ENCODE measurements around the gene GPR161. TPM values are rescaled to one million over a fixed set of nuclear protein-coding genes. Genes with fewer than 3 reads are reported as not detected.
"Not testable (repeated sequence)": the region's sequence is repeated elsewhere in the genome, so short reads cannot be mapped to it uniquely, and the experiment has no call there.

Gene GPR161
- total RNA-seq, 1 experiment from 2014 or later: 1.2 TPM

- no peak for DNase-seq
- H3K79me2 ChIP-seq (ENCODE audit: low read length): no peaks in the 10 kb centered on the region
- H2AFZ ChIP-seq (ENCODE audit: low read length): no peak overlapping the region
- H4K20me1 ChIP-seq (ENCODE audit: insufficient read depth, low read depth, low read length): no peaks in the 10 kb centered on the region
- no peaks in the 10 kb centered on the region for H3K9me2 ChIP-seq (replicated peaks; ENCODE audit: insufficient read depth, low read length)
- H3K4me1 ChIP-seq (ENCODE audit: low read length): no peaks in the 10 kb centered on the region
- peaks cover 14% of the 10 kb centered on the region; the same call in 1 of the 2 replicates for H3K36me3 ChIP-seq (ENCODE audit: insufficient read depth, low read length)
- no peaks in the 10 kb centered on the region for H3K27me3 ChIP-seq (ENCODE audit: low read length)
- no peaks in the 10 kb centered on the region for H3K9me3 ChIP-seq (ENCODE audit: low read length)
- H3K9ac ChIP-seq (ENCODE audit: low read length): no peak overlapping the region
- H3K4me3 ChIP-seq (ENCODE audit: low read length): no peak overlapping the region
- no peak overlapping the region for H3K4me2 ChIP-seq (ENCODE audit: low read depth, low read length, poor library complexity, severe bottlenecking)
- H3K27ac ChIP-seq (ENCODE audit: low read length): no peak overlapping the region
These were observed 57.0 kb downstream of the GPR161 start for GRCh38 chr1:168079761-168080160.

GRCh38 chr1:168069384-168069783 is 67.3 kb downstream of the GPR161 start:
- no peaks in the 10 kb centered on the region for H4K20me1 ChIP-seq (ENCODE audit: insufficient read depth, low read depth, low read length)
- H3K4me2 ChIP-seq (ENCODE audit: low read depth, low read length, poor library complexity, severe bottlenecking): no peak overlapping the region
- H3K4me1 ChIP-seq (ENCODE audit: low read length): no peaks in the 10 kb centered on the region
- no peak overlapping the region for H2AFZ ChIP-seq (ENCODE audit: low read length)
- H3K36me3 ChIP-seq (ENCODE audit: insufficient read depth, low read length): peaks cover 53% of the 10 kb centered on the region
- no peaks in the 10 kb centered on the region for H3K9me2 ChIP-seq (replicated peaks; ENCODE audit: insufficient read depth, low read length)
- H3K9ac ChIP-seq (ENCODE audit: low read length): no peak overlapping the region
- no peaks in the 10 kb centered on the region for H3K9me3 ChIP-seq (ENCODE audit: low read length)
- no peak overlapping the region for H3K4me3 ChIP-seq (ENCODE audit: low read length)
- H3K27me3 ChIP-seq (ENCODE audit: low read length): no peaks in the 10 kb centered on the region
- H3K79me2 ChIP-seq (ENCODE audit: low read length): no peaks in the 10 kb centered on the region
- H3K27ac ChIP-seq (ENCODE audit: low read length): no peak overlapping the region
- DNase-seq: no peak

GRCh38 chr1:168065506-168065905 is 71.2 kb downstream of the GPR161 start:
- H3K36me3 ChIP-seq (ENCODE audit: insufficient read depth, low read length): peaks cover 48% of the 10 kb centered on the region
- H3K27me3 ChIP-seq (ENCODE audit: low read length): no peaks in the 10 kb centered on the region
- no peak overlapping the region for H3K27ac ChIP-seq (ENCODE audit: low read length)
- H4K20me1 ChIP-seq (ENCODE audit: insufficient read depth, low read depth, low read length): no peaks in the 10 kb centered on the region
- H3K9me3 ChIP-seq (ENCODE audit: low read length): no peaks in the 10 kb centered on the region
- no peaks in the 10 kb centered on the region for H3K4me1 ChIP-seq (ENCODE audit: low read length)
- no peaks in the 10 kb centered on the region for H3K9me2 ChIP-seq (replicated peaks; ENCODE audit: insufficient read depth, low read length)
- H3K4me2 ChIP-seq (ENCODE audit: low read depth, low read length, poor library complexity, severe bottlenecking): no peak overlapping the region
- H2AFZ ChIP-seq (ENCODE audit: low read length): no peak overlapping the region
- H3K9ac ChIP-seq (ENCODE audit: low read length): no peak overlapping the region
- DNase-seq: no peak
- no peak overlapping the region for H3K4me3 ChIP-seq (ENCODE audit: low read length)
- peaks cover 3% of the 10 kb centered on the region; the same call in 1 of the 2 replicates for H3K79me2 ChIP-seq (ENCODE audit: low read length)

- no peak overlapping the region for H3K4me3 ChIP-seq (ENCODE audit: low read length)
These were observed 72.5 kb downstream of the GPR161 start for GRCh38 chr1:168064216-168064615.

GRCh38 chr1:168057921-168058320 is 78.8 kb downstream of the GPR161 start:
- DNase-seq: no peak
- Histone ChIP-seq H3K36me3 (ENCODE audit: insufficient read depth, low read length) (peaks cover 6% of the 10 kb centered on the region; the same call in 1 of the 2 replicates), H3K4me1 (ENCODE audit: low read length) (no peaks in the 10 kb centered on the region), H2AFZ (ENCODE audit: low read length) (no peak overlapping the region), H3K9ac (ENCODE audit: low read length) (no peak overlapping the region), H3K27me3 (ENCODE audit: low read length) (no peaks in the 10 kb centered on the region), H3K4me3 (ENCODE audit: low read length) (no peak overlapping the region), H3K9me2 (replicated peaks; ENCODE audit: insufficient read depth, low read length) (no peaks in the 10 kb centered on the region), H3K27ac (ENCODE audit: low read length) (no peak overlapping the region), H3K9me3 (ENCODE audit: low read length) (no peaks in the 10 kb centered on the region), H4K20me1 (ENCODE audit: insufficient read depth, low read depth, low read length) (no peaks in the 10 kb centered on the region), H3K79me2 (ENCODE audit: low read length) (peaks cover 35% of the 10 kb centered on the region), H3K4me2 (ENCODE audit: low read depth, low read length, poor library complexity, severe bottlenecking) (no peak overlapping the region)

More at GRCh38 chr1:168064216-168064615, 72.5 kb downstream of the GPR161 start:
- no peak overlapping the region for H3K4me2 ChIP-seq (ENCODE audit: low read depth, low read length, poor library complexity, severe bottlenecking)
- DNase-seq: no peak
- H4K20me1 ChIP-seq (ENCODE audit: insufficient read depth, low read depth, low read length): no peaks in the 10 kb centered on the region
- H3K36me3 ChIP-seq (ENCODE audit: insufficient read depth, low read length): peaks cover 36% of the 10 kb centered on the region; the same call in 1 of the 2 replicates
- H3K9me2 ChIP-seq (replicated peaks; ENCODE audit: insufficient read depth, low read length): no peaks in the 10 kb centered on the region
- H3K27ac ChIP-seq (ENCODE audit: low read length): no peak overlapping the region
- no peaks in the 10 kb centered on the region for H3K4me1 ChIP-seq (ENCODE audit: low read length)
- H3K9me3 ChIP-seq (ENCODE audit: low read length): no peaks in the 10 kb centered on the region
- H2AFZ ChIP-seq (ENCODE audit: low read length): no peak overlapping the region
- peaks cover 13% of the 10 kb centered on the region for H3K79me2 ChIP-seq (ENCODE audit: low read length)
- no peak overlapping the region for H3K9ac ChIP-seq (ENCODE audit: low read length)
- no peaks in the 10 kb centered on the region for H3K27me3 ChIP-seq (ENCODE audit: low read length)

- no peak overlapping the region for H3K9ac ChIP-seq (ENCODE audit: low read length)
- H3K4me3 ChIP-seq (ENCODE audit: low read length): no peak overlapping the region
- no peak overlapping the region for H3K27ac ChIP-seq (ENCODE audit: low read length)
- no peak for DNase-seq
- peaks cover 35% of the 10 kb centered on the region for H3K79me2 ChIP-seq (ENCODE audit: low read length)
- H4K20me1 ChIP-seq (ENCODE audit: insufficient read depth, low read depth, low read length): no peaks in the 10 kb centered on the region
- H3K9me3 ChIP-seq (ENCODE audit: low read length): no peaks in the 10 kb centered on the region
- no peaks in the 10 kb centered on the region for H3K4me1 ChIP-seq (ENCODE audit: low read length)
- no peak overlapping the region for H3K4me2 ChIP-seq (ENCODE audit: low read depth, low read length, poor library complexity, severe bottlenecking)
- no peak overlapping the region for H2AFZ ChIP-seq (ENCODE audit: low read length)
- no peaks in the 10 kb centered on the region for H3K27me3 ChIP-seq (ENCODE audit: low read length)
- peaks cover 6% of the 10 kb centered on the region; the same call in 1 of the 2 replicates for H3K36me3 ChIP-seq (ENCODE audit: insufficient read depth, low read length)
- H3K9me2 ChIP-seq (replicated peaks; ENCODE audit: insufficient read depth, low read length): no peaks in the 10 kb centered on the region
These were observed 79.4 kb downstream of the GPR161 start for GRCh38 chr1:168057355-168057754.

GRCh38 chr1:168056152-168056551 is 80.6 kb downstream of the GPR161 start:
- not testable (repeated sequence) for H2AFZ ChIP-seq (ENCODE audit: low read length); H4K20me1 ChIP-seq (ENCODE audit: insufficient read depth, low read depth, low read length); H3K9me2 ChIP-seq (replicated peaks; ENCODE audit: insufficient read depth, low read length); H3K27me3 ChIP-seq (ENCODE audit: low read length); H3K9ac ChIP-seq (ENCODE audit: low read length); H3K9me3 ChIP-seq (ENCODE audit: low read length); H3K27ac ChIP-seq (ENCODE audit: low read length); H3K4me3 ChIP-seq (ENCODE audit: low read length); H3K4me1 ChIP-seq (ENCODE audit: low read length); DNase-seq; H3K4me2 ChIP-seq (ENCODE audit: low read depth, low read length, poor library complexity, severe bottlenecking)
- peaks cover 43% of the 10 kb centered on the region for H3K79me2 ChIP-seq (ENCODE audit: low read length)
- H3K36me3 ChIP-seq (ENCODE audit: insufficient read depth, low read length): peaks cover 10% of the 10 kb centered on the region; the same call in 1 of the 2 replicates

GRCh38 chr1:168054117-168054516 is 82.6 kb downstream of the GPR161 start:
- no peak for DNase-seq
- no peak overlapping the region for H3K27ac ChIP-seq (ENCODE audit: low read length)
- H3K79me2 ChIP-seq (ENCODE audit: low read length): peaks cover 39% of the 10 kb centered on the region
- no peaks in the 10 kb centered on the region for H3K4me1 ChIP-seq (ENCODE audit: low read length)
- H3K9me2 ChIP-seq (replicated peaks; ENCODE audit: insufficient read depth, low read length): no peaks in the 10 kb centered on the region
- peaks cover 14% of the 10 kb centered on the region; the same call in 1 of the 2 replicates for H3K36me3 ChIP-seq (ENCODE audit: insufficient read depth, low read length)
- no peak overlapping the region for H2AFZ ChIP-seq (ENCODE audit: low read length)
- H3K9me3 ChIP-seq (ENCODE audit: low read length): no peaks in the 10 kb centered on the region
- no peaks in the 10 kb centered on the region for H3K27me3 ChIP-seq (ENCODE audit: low read length)
- H3K4me3 ChIP-seq (ENCODE audit: low read length): no peak overlapping the region
- H4K20me1 ChIP-seq (ENCODE audit: insufficient read depth, low read depth, low read length): no peaks in the 10 kb centered on the region
- no peak overlapping the region for H3K4me2 ChIP-seq (ENCODE audit: low read depth, low read length, poor library complexity, severe bottlenecking)
- H3K9ac ChIP-seq (ENCODE audit: low read length): no peak overlapping the region

GRCh38 chr1:168053681-168054080 is 83.0 kb downstream of the GPR161 start:
- peaks cover 37% of the 10 kb centered on the region for H3K79me2 ChIP-seq (ENCODE audit: low read length)
- H3K27me3 ChIP-seq (ENCODE audit: low read length): no peaks in the 10 kb centered on the region
- DNase-seq: no peak
- no peaks in the 10 kb centered on the region for H3K4me1 ChIP-seq (ENCODE audit: low read length)
- no peaks in the 10 kb centered on the region for H3K9me2 ChIP-seq (replicated peaks; ENCODE audit: insufficient read depth, low read length)
- H3K4me2 ChIP-seq (ENCODE audit: low read depth, low read length, poor library complexity, severe bottlenecking): no peak overlapping the region
- no peak overlapping the region for H3K4me3 ChIP-seq (ENCODE audit: low read length)
- no peaks in the 10 kb centered on the region for H4K20me1 ChIP-seq (ENCODE audit: insufficient read depth, low read depth, low read length)
- no peak overlapping the region for H2AFZ ChIP-seq (ENCODE audit: low read length)
- no peaks in the 10 kb centered on the region for H3K9me3 ChIP-seq (ENCODE audit: low read length)
- H3K9ac ChIP-seq (ENCODE audit: low read length): no peak overlapping the region
- H3K27ac ChIP-seq (ENCODE audit: low read length): no peak overlapping the region
- H3K36me3 ChIP-seq (ENCODE audit: insufficient read depth, low read length): peaks cover 16% of the 10 kb centered on the region; the same call in 1 of the 2 replicates

Data from Karpas-422 (cell line).